ENCODE measurements around the gene DNAJA3.

- TF ChIP-seq CTCF (IDR thresholded peaks at IDR 0.05) (no peak), POLR2A (IDR thresholded peaks at IDR 0.05) (no peak)
Observed at GRCh38 chr16:4499196-4499555, 73.5 kb downstream of the DNAJA3 start.

All from suprapubic skin (tissue), 3 donors.